RPMI8226 (cell line): ENCODE measurements around the gene ATP5F1C.
"Not testable (repeated sequence)": the region's sequence is repeated elsewhere in the genome, so short reads cannot be mapped to it uniquely, and the experiment has no call there.

Source experiments
- DNase-seq: peaks from one replicate; pipeline ENCODE4 v3.0.0-alpha.2; 2015

Gene ATP5F1C

DNA sequence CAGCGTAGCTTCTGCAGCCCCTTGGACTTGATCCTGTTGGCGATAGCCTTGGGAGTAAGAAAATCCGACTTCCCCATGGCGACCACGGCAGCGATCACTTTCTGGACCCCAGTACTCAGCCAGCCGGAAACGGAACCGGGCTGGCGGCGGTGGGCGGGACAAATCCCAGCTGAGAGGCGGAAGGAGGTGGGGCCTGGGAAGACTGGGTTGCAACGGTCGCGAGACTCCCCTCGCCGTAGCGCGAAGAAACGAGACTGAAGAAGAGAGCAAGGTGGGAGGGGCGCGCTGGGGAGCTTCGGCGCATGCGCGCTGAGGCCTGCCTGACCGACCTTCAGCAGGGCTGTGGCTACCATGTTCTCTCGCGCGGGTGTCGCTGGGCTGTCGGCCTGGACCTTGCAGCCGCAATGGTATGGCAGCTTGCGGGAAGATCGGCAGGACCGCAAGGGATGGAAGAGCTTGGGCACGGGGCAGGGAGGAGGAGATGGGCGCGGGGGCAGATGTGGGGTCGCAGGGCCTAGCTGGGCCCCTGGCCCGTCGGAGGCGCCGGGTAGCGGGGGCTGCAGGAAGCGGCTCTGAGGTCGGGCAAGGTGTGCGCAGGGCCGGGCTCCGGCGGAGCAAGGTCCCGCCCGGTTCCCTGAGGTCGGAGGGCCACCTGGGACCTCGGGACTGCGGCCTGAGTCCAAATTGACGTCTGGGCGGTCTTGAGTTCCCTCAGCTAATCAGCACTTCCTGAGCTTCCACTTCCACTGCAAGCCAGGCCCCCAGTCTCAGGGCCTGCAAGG, at the start of gene ATP5F1C, which contains the start of gene KIN:
Gene ATP5F1C (plus strand): TSS at position 321 of the 782 bp plus-strand sequence. CDS start 31 bp downstream, at position 352.
Gene KIN (minus strand): TSS at position 137 of the 782 bp plus-strand sequence. CDS start 60 bp downstream, at position 77.
- peak; percentile 97 for DNase-seq

DNA sequence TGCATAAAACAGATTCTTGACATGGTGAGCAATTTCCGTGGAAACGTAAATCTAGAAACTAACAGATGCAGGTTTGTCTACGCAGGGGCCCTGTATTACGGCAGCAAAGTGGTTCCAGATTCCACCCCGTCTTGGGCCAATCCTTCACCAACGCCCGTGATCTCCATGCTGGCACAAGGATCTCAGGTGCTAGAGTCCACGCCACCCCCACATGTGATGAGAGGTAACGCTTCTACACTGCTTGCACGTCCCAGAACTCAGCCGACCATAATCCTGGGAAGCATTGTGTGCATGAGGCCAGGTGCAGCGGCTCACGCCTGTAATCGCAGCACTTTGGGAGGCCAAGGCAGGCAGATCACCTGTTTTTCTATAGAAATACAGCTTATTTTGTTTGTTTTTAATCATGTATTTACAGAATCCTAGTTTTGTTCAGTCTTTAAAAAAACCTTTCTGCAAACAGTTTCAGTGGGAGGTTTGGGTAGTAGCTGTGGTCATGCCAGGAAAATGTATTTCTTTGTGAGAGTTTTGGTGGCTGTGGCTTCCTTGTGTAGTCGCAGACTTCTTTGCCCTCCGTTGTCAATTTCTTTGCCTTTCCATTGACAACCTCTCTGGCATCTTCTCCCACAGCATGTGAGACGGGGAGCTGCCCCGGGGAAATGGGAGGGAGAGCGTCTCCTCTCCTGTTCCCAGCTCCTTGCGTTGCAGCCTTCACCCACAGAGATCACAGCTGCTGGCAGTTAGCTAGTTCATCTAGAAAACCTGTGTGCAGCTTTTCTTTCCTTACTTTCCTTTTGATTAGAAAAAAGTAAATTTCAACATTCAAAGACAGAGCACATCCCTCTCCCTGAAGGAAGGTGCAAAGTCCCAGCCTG, 49.2 kb upstream of the ATP5F1C start:
- no peak for DNase-seq

DNA sequence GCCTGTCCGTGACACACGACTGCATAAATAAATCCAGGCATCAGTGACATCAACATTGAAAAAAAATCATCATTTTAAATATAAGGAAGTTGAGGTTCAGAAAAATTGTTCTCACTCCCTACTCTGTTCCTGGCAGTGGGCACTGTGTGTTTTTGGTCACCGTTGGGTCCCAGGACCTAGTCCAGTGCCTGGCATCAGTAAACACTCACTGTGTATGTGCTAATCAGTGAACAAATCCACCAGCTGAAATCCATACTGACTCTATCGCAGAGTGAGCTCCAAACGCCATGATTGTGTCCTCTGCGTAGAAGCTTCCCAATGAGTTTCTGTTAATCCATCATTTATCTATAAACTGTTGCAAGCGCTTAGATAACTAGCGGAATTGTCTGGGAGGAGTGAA, 43.7 kb upstream of the ATP5F1C start:
- no peak for DNase-seq

DNA sequence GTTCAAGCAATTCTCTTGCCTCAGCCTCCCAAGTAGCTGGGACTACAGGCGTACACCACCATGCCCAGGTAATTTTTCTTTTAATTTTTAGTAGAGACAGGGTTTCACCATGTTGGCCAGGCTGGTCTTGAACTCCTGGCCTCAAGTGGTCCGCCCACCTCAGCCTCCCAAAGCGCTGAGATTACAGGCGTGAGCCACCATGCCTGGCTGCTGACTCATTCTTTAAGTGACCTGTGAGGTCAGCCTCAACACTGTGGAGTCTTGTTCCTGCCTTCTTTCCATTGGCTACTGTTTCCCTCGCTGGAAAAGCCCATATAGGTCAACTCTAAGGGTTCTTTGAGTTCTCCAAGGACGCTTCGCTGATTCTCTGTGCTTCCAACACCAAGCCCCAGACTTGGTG, 39.3 kb upstream of the ATP5F1C start:
- not testable (repeated sequence) for DNase-seq

DNA sequence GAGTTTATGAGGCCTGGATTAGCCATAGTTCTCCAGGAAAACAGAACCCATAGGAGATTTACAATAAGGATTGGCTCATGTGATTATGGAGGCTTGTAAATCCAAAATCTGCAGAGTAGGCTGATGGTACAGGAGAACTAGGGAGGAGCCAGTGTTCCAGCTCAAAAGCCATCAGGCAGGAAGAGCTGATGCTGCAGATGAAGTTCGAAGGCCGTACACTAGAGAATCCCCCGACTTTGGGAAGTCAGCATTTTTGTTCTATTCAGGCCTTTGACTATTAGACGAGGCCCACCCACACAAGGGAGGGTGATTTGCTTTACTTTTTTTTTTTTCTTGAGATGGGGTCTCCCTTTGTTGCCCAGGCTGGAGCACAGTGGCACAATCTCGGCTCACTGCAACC, 37.8 kb upstream of the ATP5F1C start:
- DNase-seq: no peak

DNA sequence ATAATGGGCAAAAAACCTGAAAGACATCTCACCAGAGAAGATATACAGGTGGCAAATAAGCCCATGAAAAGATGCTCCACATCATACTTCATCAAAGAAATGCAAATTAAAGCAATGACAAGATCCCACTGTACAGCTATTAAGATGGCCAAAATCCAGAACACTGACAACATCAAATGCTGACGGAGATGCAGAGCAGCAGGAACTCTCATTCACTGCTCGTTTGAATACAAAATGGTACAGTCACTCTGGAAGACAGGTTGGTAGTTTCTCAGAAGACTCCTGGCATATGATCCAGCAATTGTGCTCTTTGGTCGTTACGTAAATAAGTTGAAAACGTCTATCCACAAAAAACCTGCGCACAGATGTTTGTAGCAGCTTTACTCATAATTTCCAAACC, 35.7 kb upstream of the ATP5F1C start:
- DNase-seq: no peak

DNA sequence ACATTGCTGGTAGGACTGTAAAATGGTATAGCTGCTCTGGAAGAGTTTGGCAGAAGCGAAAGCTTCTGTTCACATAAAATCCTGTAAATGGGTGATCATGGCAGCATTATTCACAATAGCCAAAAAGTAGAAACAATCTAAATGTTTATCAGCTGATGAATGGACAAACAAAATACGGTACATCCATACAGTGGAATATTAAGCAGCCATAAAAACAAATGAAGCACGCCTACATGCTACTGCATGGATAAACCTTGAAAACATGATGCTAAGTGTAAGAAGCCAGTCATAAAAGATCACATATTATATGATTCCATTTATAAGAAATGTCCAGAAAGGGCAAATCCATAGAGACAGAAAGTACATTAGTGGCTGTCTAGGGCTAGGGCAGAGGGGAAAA, 32.9 kb upstream of the ATP5F1C start:
- no peak for DNase-seq

DNA sequence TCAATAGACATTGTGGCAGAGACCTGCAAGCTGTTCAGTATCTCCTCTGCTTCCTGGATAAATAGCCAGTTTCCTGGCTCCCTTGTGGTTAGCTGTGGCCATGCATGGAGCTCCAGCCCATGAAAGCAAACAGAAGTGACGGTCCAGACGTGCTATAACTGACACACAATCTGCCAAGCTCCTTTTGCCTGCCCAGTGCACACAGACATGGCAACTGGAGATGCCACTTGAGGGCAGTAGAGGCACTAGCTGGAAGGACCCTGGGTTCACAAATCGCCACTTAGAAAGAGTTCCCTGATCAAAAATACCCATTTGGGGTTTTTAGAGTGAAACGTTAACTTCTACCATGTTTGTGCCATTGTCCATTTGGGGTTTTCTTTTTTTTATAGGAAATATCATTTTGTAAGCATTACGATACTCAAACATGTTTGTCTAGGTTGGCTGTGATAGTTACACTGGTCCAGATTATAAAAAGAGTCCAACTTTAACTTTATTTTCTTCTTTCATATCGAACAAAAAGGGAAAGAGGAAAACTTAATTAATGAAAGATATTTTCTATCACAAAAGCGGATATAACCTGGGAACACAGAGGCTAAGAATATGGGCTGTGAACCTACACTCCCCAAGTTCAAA, 31.5 kb upstream of the ATP5F1C start:
- DNase-seq: peak; percentile 33

DNA sequence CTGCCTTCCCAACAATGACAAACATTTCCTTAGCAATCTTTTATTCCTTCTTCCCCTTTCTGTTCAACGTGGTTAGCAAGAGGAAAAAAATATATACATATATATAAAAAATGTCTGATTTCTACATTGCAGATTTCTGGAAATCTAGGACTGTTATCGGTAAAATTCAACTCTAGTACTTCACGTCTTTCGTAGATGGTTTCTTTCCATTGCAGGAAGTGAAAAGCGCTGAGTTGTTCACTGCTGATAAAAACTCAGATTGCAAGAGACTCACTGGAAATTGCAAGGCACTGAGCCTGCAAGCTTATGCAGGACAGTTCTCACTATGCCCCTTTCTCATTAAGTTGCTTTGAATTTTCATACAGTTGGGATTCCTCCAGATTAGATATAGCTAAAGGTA, 24.0 kb upstream of the ATP5F1C start:
- DNase-seq: no peak

DNA sequence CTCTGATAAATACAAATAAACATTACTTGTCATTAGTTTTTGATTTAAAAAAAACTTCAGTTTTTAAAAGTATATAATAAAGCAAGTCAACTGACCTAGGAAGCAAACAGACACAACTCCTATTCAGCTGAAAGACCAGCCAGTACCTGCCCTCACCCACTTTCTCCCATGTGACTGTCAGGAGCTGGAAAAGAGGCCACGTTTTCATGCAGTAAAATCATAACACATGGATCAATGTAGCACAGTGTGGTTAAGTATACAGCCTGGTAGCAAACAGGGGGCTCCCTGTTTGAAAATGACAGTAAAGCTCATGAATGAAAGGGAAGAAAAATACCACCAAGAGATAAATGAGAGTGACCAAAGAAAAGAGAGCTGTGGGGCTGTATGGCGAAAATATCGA, 21.7 kb upstream of the ATP5F1C start:
- no peak for DNase-seq

DNA sequence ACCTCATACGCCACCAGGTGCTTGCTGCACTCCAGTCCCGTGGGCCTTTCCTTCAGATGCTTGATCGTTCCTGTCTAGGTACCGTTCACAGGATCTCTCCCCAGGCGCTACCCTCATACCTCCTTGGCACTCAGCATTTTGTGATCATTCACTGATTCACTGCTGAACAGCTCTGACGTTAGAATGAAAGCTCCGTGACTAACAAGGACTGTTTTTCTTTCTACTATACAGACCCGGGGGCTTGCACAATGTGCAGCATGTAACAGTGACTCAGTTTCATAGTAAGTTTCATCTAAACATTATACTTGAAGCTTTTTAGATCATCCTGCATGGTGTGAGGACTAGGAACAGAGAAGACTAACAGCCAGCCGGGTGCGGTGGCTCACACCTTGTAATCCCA, 20.8 kb upstream of the ATP5F1C start:
- no peak for DNase-seq

DNA sequence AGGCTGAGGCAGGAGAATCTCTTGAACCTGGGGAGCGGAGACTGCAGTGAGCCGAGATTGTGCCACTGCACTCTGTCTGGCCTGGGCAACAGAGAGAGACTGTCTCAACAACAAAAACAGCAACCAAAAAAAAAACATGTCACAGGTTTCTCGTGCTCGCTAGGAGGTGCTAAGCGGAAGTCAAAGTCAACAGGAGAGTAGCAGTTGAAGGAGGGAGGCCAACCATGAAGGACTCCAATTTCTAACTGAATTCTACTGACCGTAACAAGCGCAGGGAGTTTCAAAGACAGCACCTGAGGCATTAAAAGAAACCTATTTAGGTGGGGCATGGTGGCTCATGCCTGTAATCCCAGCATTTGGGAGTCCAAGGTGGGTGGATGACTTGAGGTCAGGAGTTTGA, 19.6 kb upstream of the ATP5F1C start:
- DNase-seq: no peak

DNA sequence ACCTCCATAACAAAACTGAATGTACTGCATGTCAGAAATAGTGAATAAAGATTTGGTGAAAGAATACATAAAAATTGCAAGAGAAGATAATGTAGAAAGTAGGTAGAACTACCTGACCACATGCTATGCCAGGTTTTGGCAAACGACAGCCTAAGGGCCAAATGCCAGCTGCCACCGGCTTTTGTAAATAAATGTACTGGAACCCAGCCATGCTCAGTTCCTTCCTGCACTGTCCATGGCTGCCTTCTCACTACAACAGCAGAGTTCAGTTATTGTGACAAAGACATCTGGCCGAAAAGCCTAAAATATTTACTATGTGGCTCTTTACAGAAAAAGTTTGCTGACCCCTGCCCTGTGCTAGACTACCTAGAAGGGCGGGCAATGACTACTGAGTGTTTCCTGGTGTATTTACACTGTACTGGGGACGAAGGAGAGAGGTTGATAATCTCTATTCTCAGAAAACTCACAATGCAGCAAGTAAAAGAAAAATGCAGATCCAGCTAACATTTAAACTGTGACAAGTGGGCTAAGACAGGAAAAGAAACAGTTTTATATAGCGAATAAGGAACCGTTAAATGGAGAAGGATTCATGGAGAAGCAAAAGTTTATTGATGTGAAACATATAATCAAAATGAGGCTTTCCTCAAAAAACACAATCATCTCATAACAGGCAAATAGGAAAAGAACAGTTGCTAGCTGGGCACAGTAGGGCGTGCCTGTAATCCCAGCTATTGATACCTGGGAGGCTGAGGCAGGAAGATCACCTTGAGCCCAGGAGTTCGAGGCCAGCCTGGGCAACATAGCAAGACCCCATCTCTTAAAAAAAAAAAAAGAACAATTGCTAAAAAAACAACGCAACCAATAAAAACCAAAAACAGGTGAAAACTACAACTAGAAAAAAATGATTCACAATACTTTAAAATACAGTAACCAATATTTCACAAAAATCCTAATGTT, 13.9 kb upstream of the ATP5F1C start:
- DNase-seq: peak; percentile 19

DNA sequence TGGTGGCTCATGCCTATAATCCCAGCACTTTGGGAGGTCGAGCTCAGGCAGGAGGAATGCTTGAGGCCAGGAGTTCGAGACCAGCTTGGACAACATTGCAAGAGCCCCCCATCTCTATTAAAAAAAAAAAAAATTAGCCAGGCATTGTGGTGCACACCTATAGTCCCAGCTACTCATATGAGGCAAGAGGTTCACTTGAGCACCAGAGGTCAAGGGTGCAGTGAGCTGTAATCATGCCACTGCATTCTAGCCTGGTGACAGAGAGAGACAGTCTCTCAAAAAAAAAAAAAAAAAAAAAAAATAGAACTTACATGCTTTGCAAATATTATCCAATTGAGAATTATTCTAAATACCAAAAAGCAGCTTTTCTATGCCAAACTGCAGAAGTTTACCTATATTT, 11.2 kb upstream of the ATP5F1C start:
- no peak for DNase-seq

DNA sequence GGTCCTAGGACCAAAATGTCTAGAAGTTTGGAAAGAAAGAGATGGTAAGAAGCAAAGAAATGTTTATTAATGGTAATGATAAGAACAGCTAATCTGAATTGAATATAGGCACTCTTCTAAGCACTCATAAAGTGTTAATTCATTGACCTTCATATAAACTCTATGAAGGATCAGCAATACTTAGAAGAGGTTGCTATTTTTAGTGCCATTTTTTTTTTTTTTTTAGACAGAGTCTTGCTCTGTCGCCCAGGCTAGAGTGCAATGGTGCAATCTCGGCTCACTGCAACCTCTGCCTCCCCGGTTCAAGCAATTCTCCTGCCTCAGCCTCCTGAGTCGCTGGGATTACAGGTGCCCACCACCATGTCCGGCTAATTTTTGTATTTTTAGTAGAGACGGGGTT, 5.8 kb upstream of the ATP5F1C start:
- DNase-seq: not testable (repeated sequence)

DNA sequence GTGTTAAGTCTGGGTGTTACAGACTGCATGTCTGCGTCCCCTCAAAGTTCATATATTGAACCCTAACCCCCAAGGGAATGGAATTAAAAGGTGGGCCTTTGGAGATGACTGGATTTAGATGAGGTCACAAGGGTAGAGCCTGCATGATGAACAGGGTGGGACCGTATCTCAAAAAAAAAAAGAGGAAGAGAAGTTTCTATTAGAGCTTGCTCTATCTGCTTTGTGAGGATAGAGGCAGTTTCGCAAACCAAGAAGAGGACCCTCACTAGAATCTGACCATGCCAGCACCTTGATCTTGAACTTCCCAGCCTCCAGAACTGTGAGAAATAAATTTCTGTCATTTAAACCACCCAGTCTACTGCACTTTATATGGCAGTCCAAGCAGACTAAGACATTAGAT, 1.5 kb upstream of the ATP5F1C start:
- no peak for DNase-seq

DNA sequence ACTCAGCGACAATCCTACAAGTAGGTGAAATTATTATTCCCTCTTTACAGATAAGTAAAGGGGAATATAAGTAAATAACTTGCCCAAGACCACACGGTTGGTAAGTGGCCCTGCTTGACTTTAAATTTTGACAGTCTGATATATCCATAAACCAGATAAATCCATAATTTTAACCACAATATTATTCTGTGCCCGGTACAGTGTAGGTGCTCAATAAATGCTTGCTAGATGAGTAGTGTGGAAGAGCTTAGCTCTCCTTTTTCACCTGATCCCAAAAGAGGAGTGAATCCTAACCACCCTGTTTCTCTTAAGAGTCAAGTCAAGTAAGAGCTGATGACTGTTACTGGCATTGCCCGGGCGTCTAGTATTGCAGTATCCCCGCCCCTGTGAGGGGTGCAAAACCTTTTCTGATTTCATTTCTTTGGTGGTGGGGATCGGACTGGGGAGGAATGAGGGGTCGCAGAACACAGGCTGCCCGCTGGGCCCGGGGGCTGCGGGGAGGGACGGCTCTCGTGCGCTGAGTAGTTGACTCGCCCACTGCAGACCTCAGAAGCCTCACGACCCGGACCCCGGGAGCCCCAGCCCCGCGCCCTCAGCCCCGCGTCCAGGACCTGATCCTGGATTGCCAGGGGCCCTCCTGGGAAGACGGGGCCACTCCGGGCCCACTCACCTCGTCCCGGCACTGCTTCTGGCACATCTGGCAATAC, 674 bp upstream of the ATP5F1C start:
- DNase-seq: no peak

DNA sequence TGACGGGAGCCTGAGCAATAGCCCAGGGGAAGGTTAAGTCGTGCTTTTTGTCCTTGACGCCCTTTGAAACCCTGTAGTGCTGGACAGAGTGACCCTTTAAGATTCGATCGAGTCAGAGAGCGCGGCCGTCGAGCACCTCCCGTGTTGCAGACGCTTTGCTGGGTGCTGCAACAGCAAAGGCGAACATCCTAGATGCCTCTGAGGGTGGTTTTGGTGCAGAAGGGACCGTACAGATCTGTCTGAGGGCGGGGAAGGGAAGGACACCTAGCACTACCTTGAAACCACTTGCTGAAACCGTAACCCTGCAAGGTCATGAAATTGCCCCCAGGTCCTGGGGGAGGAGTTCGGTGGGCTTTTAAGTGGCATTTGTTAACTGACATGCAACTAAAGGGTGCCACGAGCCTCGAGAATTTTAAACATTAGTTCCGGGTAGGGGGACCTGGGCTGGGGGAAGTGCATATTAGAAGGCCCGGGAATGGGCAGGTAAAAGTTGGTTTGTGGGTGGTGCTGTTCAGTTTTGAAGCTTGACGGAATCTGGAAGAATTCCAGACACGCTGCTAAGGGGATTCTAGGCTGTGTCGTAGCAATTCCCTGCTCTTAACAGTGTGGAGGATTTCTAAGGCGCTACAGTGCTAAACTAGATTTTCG, 786 bp downstream of the ATP5F1C start:
- DNase-seq: peak; percentile 42

DNA sequence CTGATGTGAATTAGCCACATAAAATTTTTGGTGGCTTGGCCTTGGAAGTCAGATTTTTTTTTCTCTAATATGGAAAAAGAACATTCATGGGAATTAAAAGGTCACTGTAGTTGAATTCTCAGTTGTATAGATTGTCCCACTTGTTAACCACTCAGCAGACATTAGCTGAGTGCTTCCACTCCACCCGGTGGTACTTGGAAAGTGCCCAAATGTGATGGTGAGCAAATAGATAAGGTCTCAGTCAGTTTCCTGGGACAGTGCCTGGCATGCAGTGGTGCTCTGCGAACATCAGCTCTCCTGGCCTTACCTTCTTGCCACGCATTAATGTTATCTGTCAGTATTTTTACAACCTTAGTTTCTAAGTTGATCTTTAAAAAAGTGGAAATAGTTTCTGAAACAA, 1.4 kb downstream of the ATP5F1C start:
- peak; percentile 26 for DNase-seq

DNA sequence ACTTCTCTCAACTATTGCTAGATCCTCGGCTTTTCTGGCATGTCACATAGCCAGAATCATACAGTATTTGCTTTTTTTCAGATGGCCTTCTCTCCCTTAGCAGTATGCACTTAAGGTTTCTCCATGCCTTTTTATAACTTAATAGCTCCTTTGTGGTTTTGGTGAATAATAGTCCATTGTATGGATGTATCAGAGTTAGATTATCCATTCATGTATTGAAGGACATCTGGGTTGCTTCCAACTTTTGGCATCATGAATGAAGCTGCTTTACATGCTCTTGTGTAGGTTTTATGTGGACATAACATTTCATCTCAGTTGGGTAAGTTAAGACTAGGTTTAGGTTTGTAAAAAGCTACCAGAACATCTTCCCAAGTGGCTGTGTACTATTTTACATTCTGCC, 4.6 kb downstream of the ATP5F1C start:
- no peak for DNase-seq
